Measurements from ENCODE around the gene CCSER1. TPM values are rescaled to one million over a fixed set of nuclear protein-coding genes. Genes with fewer than 3 reads are reported as not detected.

Gene CCSER1
- total and polyA plus RNA-seq, 2 donors (not counting 1 experiment from before 2014, with no cell fraction given): 10.7 to 39.5 TPM

- no peak for ATAC-seq (ENCODE audit: low read depth)
- no peaks in the 10 kb centered on the region for H3K27me3 ChIP-seq (replicated peaks in 1 of 4; ENCODE audit: control extremely low read depth in 1 of 4, control insufficient read depth in 3 of 4, insufficient read depth in 4 of 4, low read length in 3 of 4)
- no peaks in the 10 kb centered on the region for H3K36me3 ChIP-seq (replicated peaks in 1 of 2; ENCODE audit: control extremely low read depth in 1 of 2, control insufficient read depth in 1 of 2, extremely low read depth in 1 of 2, insufficient read depth in 2 of 2, low read length in 1 of 2)
- Mint-ChIP-seq H3K27ac (no peak overlapping the region), H3K27me3 (no peaks in the 10 kb centered on the region), H3K4me3 (no peak overlapping the region), H3K9me3 (ENCODE audit: insufficient read depth) (peaks cover 4% of the 10 kb centered on the region), H3K4me1 (no peaks in the 10 kb centered on the region)
- H3K4me3 ChIP-seq (ENCODE audit: control extremely low read depth in 1 of 5, extremely low read depth in 1 of 5, insufficient read depth in 1 of 5, low read depth in 2 of 5, low read length in 4 of 5): no peak overlapping the region
- WGBS (ENCODE audit: insufficient coverage): no CpG with 5 or more reads among the region's 1 CpG
- TF ChIP-seq, protein P1, sequence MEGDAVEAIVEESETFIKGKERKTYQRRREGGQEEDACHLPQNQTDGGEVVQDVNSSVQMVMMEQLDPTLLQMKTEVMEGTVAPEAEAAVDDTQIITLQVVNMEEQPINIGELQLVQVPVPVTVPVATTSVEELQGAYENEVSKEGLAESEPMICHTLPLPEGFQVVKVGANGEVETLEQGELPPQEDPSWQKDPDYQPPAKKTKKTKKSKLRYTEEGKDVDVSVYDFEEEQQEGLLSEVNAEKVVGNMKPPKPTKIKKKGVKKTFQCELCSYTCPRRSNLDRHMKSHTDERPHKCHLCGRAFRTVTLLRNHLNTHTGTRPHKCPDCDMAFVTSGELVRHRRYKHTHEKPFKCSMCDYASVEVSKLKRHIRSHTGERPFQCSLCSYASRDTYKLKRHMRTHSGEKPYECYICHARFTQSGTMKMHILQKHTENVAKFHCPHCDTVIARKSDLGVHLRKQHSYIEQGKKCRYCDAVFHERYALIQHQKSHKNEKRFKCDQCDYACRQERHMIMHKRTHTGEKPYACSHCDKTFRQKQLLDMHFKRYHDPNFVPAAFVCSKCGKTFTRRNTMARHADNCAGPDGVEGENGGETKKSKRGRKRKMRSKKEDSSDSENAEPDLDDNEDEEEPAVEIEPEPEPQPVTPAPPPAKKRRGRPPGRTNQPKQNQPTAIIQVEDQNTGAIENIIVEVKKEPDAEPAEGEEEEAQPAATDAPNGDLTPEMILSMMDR (IDR thresholded peaks at IDR 0.05): no peak
- TF ChIP-seq EZH2 (IDR thresholded peaks at IDR 0.05; ENCODE audit: borderline replicate concordance, insufficient read depth, low read depth, low read length, poor library complexity, severe bottlenecking): no peak
- H3K9me3 ChIP-seq (ENCODE audit: control extremely low read depth in 1 of 3, control insufficient read depth in 2 of 3, insufficient read depth in 1 of 3, low read length in 2 of 3): no peaks in the 10 kb centered on the region
- no peaks in the 10 kb centered on the region for H3K79me2 ChIP-seq (ENCODE audit: control insufficient read depth, insufficient read depth, low read length)
- no peak for DNase-seq
- H3K4me1 ChIP-seq (ENCODE audit: control insufficient read depth in 2 of 2, insufficient read depth in 2 of 2, low read length in 2 of 2): no peaks in the 10 kb centered on the region
- ChIA-PET POLR2A (no interaction called here), CTCF (no interaction called here)
- intact Hi-C loops (cut with micrococcal nuclease): no loop called here
- H3K27ac ChIP-seq (ENCODE audit: low read length in 2 of 2): no peak overlapping the region
- H3K4me2 ChIP-seq (replicated peaks; ENCODE audit: low read depth, low read length, poor library complexity, severe bottlenecking): no peak overlapping the region
- no peak overlapping the region for H2AFZ ChIP-seq (ENCODE audit: insufficient read depth, low read depth, low read length, poor library complexity, severe bottlenecking)
- no peak overlapping the region for H3K9ac ChIP-seq (ENCODE audit: low read length)
- no peaks in the 10 kb centered on the region for H4K20me1 ChIP-seq (ENCODE audit: control insufficient read depth, insufficient read depth, low read length, poor library complexity, severe bottlenecking)
Observed at GRCh38 chr4:90760059-90760458, 632.9 kb downstream of the CCSER1 start.

GRCh38 chr4:90766837-90767236 is 639.6 kb downstream of the CCSER1 start:
- Histone ChIP-seq H4K20me1 (ENCODE audit: control insufficient read depth, insufficient read depth, low read length, poor library complexity, severe bottlenecking) (no peaks in the 10 kb centered on the region), H3K4me3 (ENCODE audit: control extremely low read depth in 1 of 5, extremely low read depth in 1 of 5, insufficient read depth in 1 of 5, low read depth in 2 of 5, low read length in 4 of 5) (no peak overlapping the region), H3K9me3 (ENCODE audit: control extremely low read depth in 1 of 3, control insufficient read depth in 2 of 3, insufficient read depth in 1 of 3, low read length in 2 of 3) (no peaks in the 10 kb centered on the region), H3K9ac (ENCODE audit: low read length) (no peak overlapping the region), H3K79me2 (ENCODE audit: control insufficient read depth, insufficient read depth, low read length) (no peaks in the 10 kb centered on the region), H3K27ac (ENCODE audit: low read length in 2 of 2) (no peak overlapping the region), H3K4me2 (replicated peaks; ENCODE audit: low read depth, low read length, poor library complexity, severe bottlenecking) (no peak overlapping the region), H3K36me3 (replicated peaks in 1 of 2; ENCODE audit: control extremely low read depth in 1 of 2, control insufficient read depth in 1 of 2, extremely low read depth in 1 of 2, insufficient read depth in 2 of 2, low read length in 1 of 2) (no peaks in the 10 kb centered on the region), H3K27me3 (replicated peaks in 1 of 4; ENCODE audit: control extremely low read depth in 1 of 4, control insufficient read depth in 3 of 4, insufficient read depth in 4 of 4, low read length in 3 of 4) (no peaks in the 10 kb centered on the region), H2AFZ (ENCODE audit: insufficient read depth, low read depth, low read length, poor library complexity, severe bottlenecking) (no peak overlapping the region), H3K4me1 (ENCODE audit: control insufficient read depth in 2 of 2, insufficient read depth in 2 of 2, low read length in 2 of 2) (no peaks in the 10 kb centered on the region)
- Mint-ChIP-seq H3K4me3 (no peak overlapping the region), H3K27ac (no peak overlapping the region), H3K4me1 (no peaks in the 10 kb centered on the region), H3K27me3 (no peaks in the 10 kb centered on the region), H3K9me3 (ENCODE audit: insufficient read depth) (peaks cover 2% of the 10 kb centered on the region)
- POLR2A ChIA-PET: no interaction called here
- DNase-seq (no peak), ATAC-seq (ENCODE audit: low read depth) (no peak)
- CTCF ChIA-PET: no interaction called here
- TF ChIP-seq, protein P1 (IDR thresholded peaks at IDR 0.05): no peak
- no peak for TF ChIP-seq EZH2 (IDR thresholded peaks at IDR 0.05; ENCODE audit: borderline replicate concordance, insufficient read depth, low read depth, low read length, poor library complexity, severe bottlenecking)
- intact Hi-C loops (cut with micrococcal nuclease): no loop called here
- WGBS (ENCODE audit: insufficient coverage): no CpG with 5 or more reads among the region's 2 CpGs

All from B cell (primary cell).